Natural killer cell (primary cell): Measurements from ENCODE around the gene HCAR3. TPM values are rescaled to one million over a fixed set of nuclear protein-coding genes. Genes with fewer than 3 reads are reported as not detected.

ENCODE experiments used
- ATAC-seq, 3 donors: fragments of 150-1000 bp in 2 of 3; fragments of 200-7000 bp in 1 of 3; cut with Tn5 transposase; 1 replicate in 1 of 3; 2 replicates in 2 of 3; pipeline ENCODE4 v1.10.0; 2021; ENCODE audit warnings: mild to moderate bottlenecking in 2 of 3, moderate library complexity in 2 of 3
- DNase-seq, 2 donors: peaks; one replicate each; pipeline versions ENCODE4 v3.0.0 to v3.0.0-alpha.2; 2013 to 2021; ENCODE audit warnings: mixed read lengths in 1 of 2
- H3K27ac ChIP-seq: one replicate; pipeline ENCODE4 v1.5.1; 2013; ENCODE audit warnings: mild to moderate bottlenecking, low read length
- H3K27me3 ChIP-seq: one replicate; pipeline ENCODE4 v1.6.1; 2013; ENCODE audit warnings: low read length; ENCODE audit not compliant: control insufficient read depth, insufficient read depth
- H3K36me3 ChIP-seq: one replicate; pipeline ENCODE4 v1.6.1; 2013; ENCODE audit warnings: low read length; ENCODE audit not compliant: control insufficient read depth, insufficient read depth
- H3K4me1 ChIP-seq: one replicate; pipeline ENCODE4 v1.6.1; 2013; ENCODE audit warnings: low read length; ENCODE audit not compliant: control insufficient read depth, insufficient read depth
- H3K4me3 ChIP-seq: one replicate; pipeline ENCODE4 v1.5.1; 2013; ENCODE audit warnings: low read length
- H3K9me3 ChIP-seq: one replicate; pipeline ENCODE4 v1.6.1; 2013; ENCODE audit warnings: low read length; ENCODE audit not compliant: control insufficient read depth, insufficient read depth
- H3K27ac Mint-ChIP-seq, 2 donors: one replicate each; pipeline ENCODE4 v1.8.0; 2022; ENCODE audit warnings: mild to moderate bottlenecking in 2 of 2, mixed read lengths in 2 of 2, moderate library complexity in 1 of 2
- H3K27me3 Mint-ChIP-seq, 2 donors: one replicate each; pipeline ENCODE4 v1.8.0; 2022; ENCODE audit warnings: low read depth in 2 of 2, mixed read lengths in 2 of 2
- H3K36me3 Mint-ChIP-seq: one replicate; pipeline ENCODE4 v1.8.0; 2022; ENCODE audit warnings: mixed read lengths
- H3K4me1 Mint-ChIP-seq, 2 donors: one replicate each; pipeline ENCODE4 v1.8.0; 2022; ENCODE audit warnings: mixed read lengths in 2 of 2
- H3K4me3 Mint-ChIP-seq: one replicate; pipeline ENCODE4 v1.8.0; 2022; ENCODE audit warnings: mild to moderate bottlenecking, moderate library complexity, mixed read lengths
- H3K9me3 Mint-ChIP-seq, 2 donors: one replicate each; pipeline ENCODE4 v1.8.0; 2022; ENCODE audit warnings: mixed read lengths in 2 of 2
- CTCF ChIP-seq: fragments of 200-600 bp; IDR thresholded peaks from one replicate; pipeline ENCODE4 v1.8.0; 2022; ENCODE audit warnings: antibody characterized with exemption
- WGBS: methylation state at CpG from one replicate; pipeline ENCODE4 v1.1.7; 2013; ENCODE audit warnings: missing lambda C conversion rate; ENCODE audit not compliant: insufficient coverage; 5-methylcytosine and 5-hydroxymethylcytosine counted together
- intact Hi-C: fragments of 100-400 bp; cut with micrococcal nuclease; formaldehyde crosslinking; loops from one replicate; pipeline ENCODE4 v1.14.2; 2022
- total RNA-seq, 4 donors: library from RNA; stranded (reverse); fragments of 120-200 nt in 1 of 4; gene quantifications; one replicate each; pipeline versions ENCODE4 v1.2.3 to v1.2.4, GENCODE V29; 2013 to 2022

The HCAR3 gene
- total RNA-seq, 3 donors from 2014 or later (not counting 1 experiment from before 2014, with no cell fraction given), result 1.8 to 14.7 (median 9.9) TPM

GRCh38 chr12:122725452-122726079, 9.0 kb upstream of the HCAR3 start:
- WGBS, result 58% methylated on average over 5 of the region's 6 CpGs
- Histone ChIP-seq H3K27me3 (no peaks in the 10 kb centered on the region), H3K4me1 (peaks cover 2% of the 10 kb centered on the region), H3K9me3 (no peaks in the 10 kb centered on the region), H3K4me3 (no peak overlapping the region), H3K27ac (no peak overlapping the region), H3K36me3 (no peaks in the 10 kb centered on the region)
- Mint-ChIP-seq H3K36me3 (no peaks in the 10 kb centered on the region), H3K9me3 (no peaks in the 10 kb centered on the region), H3K27ac (no peak overlapping the region), H3K4me3 (no peak overlapping the region), H3K27me3 (peaks cover 0 to 10% of the 10 kb centered on the region in 2 donors), H3K4me1 (no peaks in the 10 kb centered on the region)
- intact Hi-C loops, result no loop called here
- ATAC-seq, result no peak
- no peak for TF ChIP-seq CTCF
- DNase-seq, result no peak

GRCh38 chr12:122724641-122725243, 8.1 kb upstream of the HCAR3 start:
- DNase-seq (no peak), ATAC-seq (no peak)
- Mint-ChIP-seq H3K9me3 (no peaks in the 10 kb centered on the region), H3K4me1 (no peaks in the 10 kb centered on the region), H3K4me3 (no peak overlapping the region), H3K36me3 (no peaks in the 10 kb centered on the region), H3K27ac (no peak overlapping the region), H3K27me3 (peaks cover 0 to 10% of the 10 kb centered on the region in 2 donors)
- TF ChIP-seq CTCF, result no peak
- Histone ChIP-seq H3K27ac (no peak overlapping the region), H3K4me3 (no peak overlapping the region), H3K36me3 (no peaks in the 10 kb centered on the region), H3K4me1 (peaks cover 2% of the 10 kb centered on the region), H3K9me3 (no peaks in the 10 kb centered on the region), H3K27me3 (no peaks in the 10 kb centered on the region)
- WGBS, result 82% methylated on average over 12 of the region's 12 CpGs
- intact Hi-C loops, result no loop called here

- H3K4me1 ChIP-seq, result peaks cover 2% of the 10 kb centered on the region
- DNase-seq (no peak), ATAC-seq (no peak)
- H3K9me3 Mint-ChIP-seq, result no peaks in the 10 kb centered on the region
- H3K36me3 ChIP-seq, result no peaks in the 10 kb centered on the region
- peaks cover 0 to 4% of the 10 kb centered on the region in 2 donors for H3K27me3 Mint-ChIP-seq
- H3K36me3 Mint-ChIP-seq, result no peaks in the 10 kb centered on the region
- H3K4me3 Mint-ChIP-seq, result no peak overlapping the region
- H3K27ac ChIP-seq, result no peak overlapping the region
- H3K4me3 ChIP-seq, result no peak overlapping the region
- no CpG with 5 or more reads among the region's 1 CpG for WGBS
- no peak overlapping the region for H3K27ac Mint-ChIP-seq
- no peaks in the 10 kb centered on the region for H3K27me3 ChIP-seq
- TF ChIP-seq CTCF, result no peak
- H3K9me3 ChIP-seq, result no peaks in the 10 kb centered on the region
- intact Hi-C loops, result no loop called here
- H3K4me1 Mint-ChIP-seq, result no peaks in the 10 kb centered on the region
Observed at GRCh38 chr12:122722387-122722786, 5.8 kb upstream of the HCAR3 start.
